DMS79 treated with DMSO at 0.1 percent for 48 hours (cell line): ENCODE measurements around the gene WDR26.
"Not testable (repeated sequence)": the region's sequence is repeated elsewhere in the genome, so short reads cannot be mapped to it uniquely, and the experiment has no call there.

Source experiments
- DNase-seq: peaks from one replicate; lab custom pipeline; 2025; lab: John Stamatoyannopoulos, UW

WDR26 gene

DNA sequence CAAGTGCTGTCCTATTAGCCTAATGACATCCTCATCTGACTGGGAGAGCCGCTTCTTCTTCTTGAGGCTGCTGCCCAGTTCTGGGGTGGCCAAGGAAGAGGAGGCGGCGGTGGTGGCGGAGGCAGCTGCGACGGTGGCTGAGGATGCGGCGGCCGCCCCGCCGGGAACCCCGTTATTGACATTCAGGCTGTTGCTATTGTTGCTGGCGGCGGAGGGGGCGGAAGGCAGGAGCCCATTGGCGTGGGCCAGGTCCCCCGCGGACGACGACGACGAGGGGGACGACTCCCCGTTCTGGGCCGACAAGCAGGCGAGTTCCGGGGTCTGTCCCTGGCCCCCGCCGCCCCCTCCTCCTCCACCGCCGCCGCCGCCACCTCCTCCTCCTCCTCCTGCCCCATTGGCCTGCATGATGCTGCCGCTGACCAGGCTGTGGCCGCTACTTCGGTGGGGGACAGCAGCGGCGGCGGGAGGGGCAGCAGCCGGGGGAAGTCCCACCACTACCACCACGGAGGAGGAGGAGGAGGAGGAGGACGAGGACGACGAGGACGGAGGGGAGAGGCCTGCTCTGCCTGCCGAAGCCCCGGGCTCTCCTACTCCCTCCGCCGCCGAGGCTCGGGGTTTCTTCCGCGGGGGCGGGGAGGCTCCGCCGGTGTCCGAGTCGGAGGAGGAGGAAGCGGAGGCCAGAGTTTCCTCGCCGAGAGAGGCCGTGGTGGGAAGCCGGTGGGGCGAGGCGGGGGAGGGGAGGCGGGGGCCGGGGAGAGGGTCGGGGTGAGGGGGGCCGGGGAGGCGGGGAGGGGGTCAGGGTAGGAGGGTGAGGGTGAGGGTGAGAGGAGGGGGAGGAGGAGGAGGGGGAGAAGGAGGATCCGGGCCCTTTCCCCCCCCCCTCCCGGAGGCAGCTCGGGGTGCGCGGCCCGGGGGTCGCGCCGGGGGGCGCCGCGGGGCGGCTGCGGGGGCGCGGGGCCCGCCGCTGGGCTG, 610 bp downstream of the WDR26 start:
- peak; percentile 8 for DNase-seq

DNA sequence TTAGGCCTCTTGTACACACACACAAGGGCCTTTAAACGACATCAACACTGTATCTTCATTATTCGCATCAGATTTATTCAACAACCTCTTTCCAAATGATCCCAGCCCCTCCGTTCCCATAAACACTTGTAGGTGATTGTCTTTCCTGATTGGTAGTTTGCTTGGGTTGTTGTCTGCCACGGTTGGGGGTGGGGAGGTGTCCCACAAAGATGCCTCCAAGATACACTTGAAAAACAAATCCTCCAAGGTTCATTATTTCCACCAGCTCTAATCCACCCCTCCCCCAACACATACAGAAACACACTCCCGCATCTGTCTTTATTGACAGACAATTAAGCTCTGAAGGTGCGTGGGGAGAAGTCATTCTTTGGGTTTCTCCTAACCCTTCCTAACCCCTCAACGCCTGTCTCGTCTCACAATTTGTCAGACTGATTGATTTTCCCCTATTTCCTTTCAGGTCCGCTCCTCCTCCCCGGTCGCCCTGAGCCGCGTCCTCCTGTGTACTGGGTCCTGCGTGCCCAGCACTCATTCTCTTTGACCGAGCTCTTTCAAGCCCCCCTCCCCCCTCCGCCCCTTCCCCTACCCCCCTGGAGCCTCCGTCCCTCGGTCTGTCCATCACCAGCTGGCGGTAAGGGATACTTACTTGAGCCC, 1.4 kb downstream of the WDR26 start:
- DNase-seq, result no peak

DNA sequence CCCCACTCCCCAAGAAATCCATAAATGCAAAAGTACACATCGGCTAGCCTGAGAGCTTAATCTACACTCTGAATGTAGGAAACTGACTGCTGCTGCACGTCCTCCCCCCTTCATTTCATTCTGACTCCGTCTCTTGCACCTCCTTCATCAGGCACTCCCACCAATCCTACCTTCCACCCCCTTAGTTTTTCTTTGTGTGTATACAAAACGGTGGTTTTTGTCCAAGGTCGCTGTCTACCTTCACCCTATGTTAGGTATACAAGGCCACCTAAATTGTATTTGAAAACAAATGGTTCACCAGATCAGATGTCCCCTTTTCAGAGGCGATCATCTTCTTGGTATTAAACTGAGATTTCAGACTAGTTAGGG, 1.9 kb downstream of the WDR26 start:
- no peak for DNase-seq

GRCh38 chr1:224432146-224432545, 2.5 kb downstream of the WDR26 start:
- no peak for DNase-seq

- DNase-seq, result no peak
These were observed 2.9 kb downstream of the WDR26 start for GRCh38 chr1:224431726-224432125.

GRCh38 chr1:224430511-224431113, 4.0 kb downstream of the WDR26 start:
- DNase-seq, result no peak

GRCh38 chr1:224429616-224430326, 4.8 kb downstream of the WDR26 start:
- DNase-seq, result no peak

GRCh38 chr1:224428713-224429112, 5.9 kb downstream of the WDR26 start:
- not testable (repeated sequence) for DNase-seq

- DNase-seq, result no peak
These were observed 7.3 kb downstream of the WDR26 start for GRCh38 chr1:224427346-224427745.

- not testable (repeated sequence) for DNase-seq
These were observed 7.7 kb downstream of the WDR26 start for GRCh38 chr1:224426869-224427268.

GRCh38 chr1:224425279-224425884, 9.2 kb downstream of the WDR26 start:
- no peak for DNase-seq

GRCh38 chr1:224420106-224420505, 14.5 kb downstream of the WDR26 start:
- DNase-seq, result no peak

DNA sequence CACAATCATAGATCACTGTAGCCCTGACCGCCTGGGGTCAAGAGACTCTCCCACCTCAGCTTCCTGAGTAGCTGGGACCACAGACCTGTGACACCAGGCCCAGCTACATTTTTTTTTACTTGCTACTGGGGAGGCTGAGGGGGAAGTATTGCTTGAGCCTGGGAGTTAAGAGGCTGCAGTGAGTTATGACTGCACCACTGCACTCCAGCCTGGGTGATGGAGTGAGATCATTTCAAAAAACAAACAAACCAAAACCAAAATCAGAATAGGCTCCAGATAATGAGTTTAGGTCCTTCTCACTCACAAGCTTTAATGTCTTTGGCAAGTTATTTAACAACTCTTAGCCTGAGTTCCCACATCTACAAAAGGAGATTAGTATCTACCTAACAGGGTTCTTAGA, 22.8 kb downstream of the WDR26 start:
- DNase-seq, result no peak

DNA sequence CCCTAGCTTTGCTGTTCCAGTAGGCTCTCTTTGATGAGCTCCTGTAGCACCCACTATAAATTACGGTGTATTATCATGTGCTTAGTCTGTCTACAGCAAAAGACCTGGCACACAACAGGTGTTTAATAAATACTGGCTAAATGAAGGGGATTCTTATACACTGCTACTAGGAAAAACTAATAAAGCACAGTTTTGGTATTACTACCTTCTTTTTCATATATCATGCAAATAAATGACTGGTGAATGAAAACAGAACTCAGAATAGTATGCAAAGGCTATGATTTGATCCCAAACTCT, 26.4 kb downstream of the WDR26 start:
- DNase-seq, result no peak

GRCh38 chr1:224407571-224408293, 26.9 kb downstream of the WDR26 start:
- no peak for DNase-seq

DNA sequence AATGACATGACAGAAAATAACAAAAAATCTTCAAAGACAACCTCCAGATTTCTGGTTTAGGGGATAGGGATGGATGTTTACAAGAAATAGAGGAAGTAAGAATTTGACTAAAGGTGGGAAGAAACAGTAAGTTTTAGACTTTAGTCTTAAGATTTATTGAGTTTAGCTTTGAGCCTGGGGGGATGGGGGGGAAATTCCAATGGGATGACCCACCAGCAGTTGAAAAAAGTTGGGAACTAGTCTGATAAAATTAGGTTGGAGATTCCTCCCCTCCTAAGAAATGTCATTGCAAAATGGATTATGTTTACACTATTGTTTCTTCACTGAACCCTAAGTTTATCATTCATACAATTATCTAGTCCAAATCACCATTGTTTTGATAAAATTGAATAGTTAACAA, 28.4 kb downstream of the WDR26 start:
- DNase-seq, result no peak

DNA sequence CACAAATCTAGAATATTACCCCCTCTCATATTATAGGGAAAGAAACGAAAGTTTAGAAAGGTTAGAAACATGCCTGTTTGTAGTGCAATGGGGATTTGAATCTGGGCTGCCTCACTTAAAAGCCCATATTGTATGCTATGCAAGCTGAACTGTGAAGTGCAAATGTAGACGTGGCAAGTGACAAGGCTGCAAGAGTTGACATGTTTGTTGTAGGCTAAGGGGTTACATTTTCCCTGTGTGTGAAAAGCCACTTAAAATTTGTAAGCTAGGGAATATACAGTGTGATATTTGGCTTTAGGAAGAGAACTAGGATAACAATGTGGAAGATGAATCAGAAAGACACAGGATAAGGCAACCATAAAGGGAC, 29.0 kb downstream of the WDR26 start:
- no peak for DNase-seq

- no peak for DNase-seq
These were observed 29.5 kb downstream of the WDR26 start for GRCh38 chr1:224404916-224405603.

DNA sequence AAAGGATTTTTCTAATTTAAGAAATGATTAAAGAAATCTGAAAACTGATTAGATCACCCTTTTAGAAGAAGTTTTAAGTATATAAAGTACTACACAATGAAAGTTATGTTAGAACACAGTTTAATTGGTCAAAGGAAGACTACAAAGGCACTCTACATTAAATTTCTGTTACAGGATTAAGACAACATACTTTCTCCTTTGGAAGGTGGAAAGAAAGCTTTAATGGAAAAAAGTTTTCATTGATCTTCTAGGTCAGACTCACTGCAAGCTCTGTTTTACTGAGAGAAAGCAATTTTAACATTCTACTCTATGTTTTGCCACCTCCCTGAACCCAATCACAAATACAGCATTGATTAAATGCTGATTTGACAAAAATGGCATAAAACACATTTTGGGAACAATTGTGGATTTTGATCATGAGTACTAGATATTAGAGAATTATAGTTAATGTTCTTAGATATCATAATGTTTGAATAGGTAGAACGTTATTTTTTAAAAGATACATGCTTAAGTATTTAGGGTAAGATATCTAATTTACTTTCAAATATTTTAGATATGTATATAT, 32.0 kb downstream of the WDR26 start:
- DNase-seq, result no peak

DNA sequence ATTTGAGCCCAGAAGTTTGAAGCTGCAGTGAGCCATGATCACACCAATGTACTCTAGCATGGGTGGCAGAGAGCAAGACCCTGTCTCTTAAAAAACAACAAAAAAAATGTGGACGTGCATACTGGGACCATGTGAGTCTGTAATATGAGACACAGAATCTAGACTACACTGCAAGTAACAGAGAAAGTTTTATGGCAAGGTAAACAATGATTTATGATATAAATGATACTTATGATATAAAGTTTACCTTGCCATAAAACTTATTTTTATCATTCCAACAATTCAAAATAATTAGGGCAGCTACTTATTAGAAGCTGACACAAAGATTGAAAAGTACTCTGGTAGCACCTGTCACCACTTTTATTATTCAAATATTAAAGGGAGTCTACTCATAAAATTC, 34.7 kb downstream of the WDR26 start:
- no peak for DNase-seq

GRCh38 chr1:224393294-224393693, 41.3 kb downstream of the WDR26 start:
- no peak for DNase-seq
